Measurements from ENCODE around the gene SGMS2. TPM values are rescaled to one million over a fixed set of nuclear protein-coding genes. Genes with fewer than 3 reads are reported as not detected.

SGMS2 gene
- total and polyA plus RNA-seq, 10 of the 15 experiments (the other 5 are each of a cell fraction or from before 2014, with no cell fraction given), result under 0.01 to 3.2 (median 0.17) TPM; not detected in 4

- intact Hi-C loops (cut with micrococcal nuclease; ENCODE audit: unreplicated experiment) (no loop called here), in situ Hi-C loops (cut with MboI) (no loop called here)
- Histone ChIP-seq H3K4me1 (ENCODE audit: control insufficient read depth, insufficient read depth, low read length) (no peaks in the 10 kb centered on the region), H3K27ac (ENCODE audit: control insufficient read depth, insufficient read depth) (no peak overlapping the region), H3K4me3 (no peak overlapping the region), H3K9ac (ENCODE audit: control insufficient read depth, insufficient read depth, low read length) (no peak overlapping the region), H4K20me1 (ENCODE audit: control insufficient read depth, insufficient read depth) (no peaks in the 10 kb centered on the region), H3K4me2 (ENCODE audit: control insufficient read depth, insufficient read depth) (no peak overlapping the region), H3K79me2 (ENCODE audit: control insufficient read depth, insufficient read depth, low read length) (no peaks in the 10 kb centered on the region), H2AFZ (ENCODE audit: control insufficient read depth, low read depth, low read length) (no peak overlapping the region), H3K27me3 (replicated peaks in 1 of 2; ENCODE audit: control insufficient read depth in 2 of 2, insufficient read depth in 2 of 2, low read length in 1 of 2) (no peaks in the 10 kb centered on the region), H3K36me3 (ENCODE audit: control insufficient read depth in 2 of 2, insufficient read depth in 2 of 2, low read length in 1 of 2) (no peaks in the 10 kb centered on the region), H3K9me3 (replicated peaks; ENCODE audit: control insufficient read depth, insufficient read depth, low read length) (no peaks in the 10 kb centered on the region)
- BruUV-seq (replicated peaks), result no TSS peak
- FAIRE-seq (no peak), ATAC-seq (no peak), DNase-seq (ENCODE audit: low read depth, low spot score) (no peak)
- CTCF ChIA-PET, result no interaction called here
- POLR2A ChIA-PET, result no interaction called here
- SMC1A ChIA-PET (ENCODE audit: uncharacterized antibody, unreplicated experiment), result no interaction called here
- 28% methylated on average over 3 of the region's 3 CpGs for WGBS (ENCODE audit: insufficient coverage, insufficient replicate concordance, low lambda C conversion rate, missing lambda C conversion rate)
- RAD21 ChIA-PET (ENCODE audit: unreplicated experiment), result no interaction called here
- TF ChIP-seq PAX8 (IDR thresholded peaks at IDR 0.05), result no peak
- TF ChIP-seq, protein P1, sequence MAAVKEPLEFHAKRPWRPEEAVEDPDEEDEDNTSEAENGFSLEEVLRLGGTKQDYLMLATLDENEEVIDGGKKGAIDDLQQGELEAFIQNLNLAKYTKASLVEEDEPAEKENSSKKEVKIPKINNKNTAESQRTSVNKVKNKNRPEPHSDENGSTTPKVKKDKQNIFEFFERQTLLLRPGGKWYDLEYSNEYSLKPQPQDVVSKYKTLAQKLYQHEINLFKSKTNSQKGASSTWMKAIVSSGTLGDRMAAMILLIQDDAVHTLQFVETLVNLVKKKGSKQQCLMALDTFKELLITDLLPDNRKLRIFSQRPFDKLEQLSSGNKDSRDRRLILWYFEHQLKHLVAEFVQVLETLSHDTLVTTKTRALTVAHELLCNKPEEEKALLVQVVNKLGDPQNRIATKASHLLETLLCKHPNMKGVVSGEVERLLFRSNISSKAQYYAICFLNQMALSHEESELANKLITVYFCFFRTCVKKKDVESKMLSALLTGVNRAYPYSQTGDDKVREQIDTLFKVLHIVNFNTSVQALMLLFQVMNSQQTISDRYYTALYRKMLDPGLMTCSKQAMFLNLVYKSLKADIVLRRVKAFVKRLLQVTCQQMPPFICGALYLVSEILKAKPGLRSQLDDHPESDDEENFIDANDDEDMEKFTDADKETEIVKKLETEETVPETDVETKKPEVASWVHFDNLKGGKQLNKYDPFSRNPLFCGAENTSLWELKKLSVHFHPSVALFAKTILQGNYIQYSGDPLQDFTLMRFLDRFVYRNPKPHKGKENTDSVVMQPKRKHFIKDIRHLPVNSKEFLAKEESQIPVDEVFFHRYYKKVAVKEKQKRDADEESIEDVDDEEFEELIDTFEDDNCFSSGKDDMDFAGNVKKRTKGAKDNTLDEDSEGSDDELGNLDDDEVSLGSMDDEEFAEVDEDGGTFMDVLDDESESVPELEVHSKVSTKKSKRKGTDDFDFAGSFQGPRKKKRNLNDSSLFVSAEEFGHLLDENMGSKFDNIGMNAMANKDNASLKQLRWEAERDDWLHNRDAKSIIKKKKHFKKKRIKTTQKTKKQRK (IDR thresholded peaks at IDR 0.05; ENCODE audit: low read depth, low read length), result no peak
- TF ChIP-seq MEF2A (IDR thresholded peaks at IDR 0.05; ENCODE audit: insufficient read depth, low read depth, low read length), result no peak
- TF ChIP-seq FOXM1 (IDR thresholded peaks at IDR 0.05; ENCODE audit: low read depth, low read length), result no peak
- no peak for TF ChIP-seq GABPA (IDR thresholded peaks at IDR 0.05; ENCODE audit: low read depth)
- no peak for TF ChIP-seq ZNF274 (IDR thresholded peaks at IDR 0.05; ENCODE audit: insufficient read depth, insufficient read length)
- TF ChIP-seq NFYB (IDR thresholded peaks at IDR 0.05; ENCODE audit: insufficient read depth, low read depth, low read length), result no peak
- TF ChIP-seq ZBTB4 (CRISPR knock-in tag; IDR thresholded peaks at IDR 0.05), result no peak
- no peak for TF ChIP-seq HDGF (IDR thresholded peaks at IDR 0.05)
- TF ChIP-seq PAX5 (IDR thresholded peaks at IDR 0.05; ENCODE audit: borderline replicate concordance, low read depth, low read length), result no peak
- TF ChIP-seq, protein P2, sequence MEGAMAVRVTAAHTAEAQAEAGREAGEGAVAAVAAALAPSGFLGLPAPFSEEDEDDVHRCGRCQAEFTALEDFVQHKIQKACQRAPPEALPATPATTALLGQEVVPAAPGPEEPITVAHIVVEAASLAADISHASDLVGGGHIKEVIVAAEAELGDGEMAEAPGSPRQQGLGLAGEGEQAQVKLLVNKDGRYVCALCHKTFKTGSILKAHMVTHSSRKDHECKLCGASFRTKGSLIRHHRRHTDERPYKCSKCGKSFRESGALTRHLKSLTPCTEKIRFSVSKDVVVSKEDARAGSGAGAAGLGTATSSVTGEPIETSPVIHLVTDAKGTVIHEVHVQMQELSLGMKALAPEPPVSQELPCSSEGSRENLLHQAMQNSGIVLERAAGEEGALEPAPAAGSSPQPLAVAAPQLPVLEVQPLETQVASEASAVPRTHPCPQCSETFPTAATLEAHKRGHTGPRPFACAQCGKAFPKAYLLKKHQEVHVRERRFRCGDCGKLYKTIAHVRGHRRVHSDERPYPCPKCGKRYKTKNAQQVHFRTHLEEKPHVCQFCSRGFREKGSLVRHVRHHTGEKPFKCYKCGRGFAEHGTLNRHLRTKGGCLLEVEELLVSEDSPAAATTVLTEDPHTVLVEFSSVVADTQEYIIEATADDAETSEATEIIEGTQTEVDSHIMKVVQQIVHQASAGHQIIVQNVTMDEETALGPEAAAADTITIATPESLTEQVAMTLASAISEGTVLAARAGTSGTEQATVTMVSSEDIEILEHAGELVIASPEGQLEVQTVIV (IDR thresholded peaks at IDR 0.05; ENCODE audit: borderline replicate concordance, partially characterized antibody), result no peak
- TF ChIP-seq SPI1 (IDR thresholded peaks at IDR 0.05; ENCODE audit: borderline replicate concordance, insufficient read depth, low read depth, low read length), result no peak
- TF ChIP-seq RFX5 (IDR thresholded peaks at IDR 0.05; ENCODE audit: low read depth, low read length), result no peak
- TF ChIP-seq RBBP5 (conservative IDR thresholded peaks at IDR 0.05), result no peak
- TF ChIP-seq, protein P3, sequence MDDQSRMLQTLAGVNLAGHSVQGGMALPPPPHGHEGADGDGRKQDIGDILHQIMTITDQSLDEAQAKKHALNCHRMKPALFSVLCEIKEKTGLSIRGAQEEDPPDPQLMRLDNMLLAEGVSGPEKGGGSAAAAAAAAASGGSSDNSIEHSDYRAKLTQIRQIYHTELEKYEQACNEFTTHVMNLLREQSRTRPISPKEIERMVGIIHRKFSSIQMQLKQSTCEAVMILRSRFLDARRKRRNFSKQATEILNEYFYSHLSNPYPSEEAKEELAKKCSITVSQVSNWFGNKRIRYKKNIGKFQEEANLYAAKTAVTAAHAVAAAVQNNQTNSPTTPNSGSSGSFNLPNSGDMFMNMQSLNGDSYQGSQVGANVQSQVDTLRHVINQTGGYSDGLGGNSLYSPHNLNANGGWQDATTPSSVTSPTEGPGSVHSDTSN (IDR thresholded peaks at IDR 0.05; ENCODE audit: insufficient replicate concordance, low read depth, low read length), result no peak
- no peak for TF ChIP-seq RUNX3 (IDR thresholded peaks at IDR 0.05; ENCODE audit: low read length)
Measured at GRCh38 chr4:107877361-107877760, 52.6 kb downstream of the SGMS2 start.
